Stomach (tissue), 4 donors: ENCODE data around the gene SARS1.

Source experiments
- CTCF ChIP-seq, 7 experiments: fragments of 450-650 bp in 4 of 7; fragments of 200-600 bp in 3 of 7; sonication (generic) in 3 of 7; IDR thresholded peaks; one replicate each; pipeline ENCODE4 v1.5.1; 2016 to 2019; ENCODE audit warnings: antibody characterized with exemption in 7 of 7, control low read depth in 2 of 7, mild to moderate bottlenecking in 1 of 7
- EP300 ChIP-seq: sonication (generic); formaldehyde crosslinking; IDR thresholded peaks from one replicate; pipeline ENCODE4 v1.6.1; 2017; ENCODE audit warnings: antibody characterized with exemption
- POLR2A ChIP-seq, 4 donors: fragments of 450-650 bp; IDR thresholded peaks; one replicate each; pipeline ENCODE4 v1.6.1; 2016; ENCODE audit warnings: antibody characterized with exemption in 4 of 4, control low read depth in 2 of 4, mild to moderate bottlenecking in 1 of 4, moderate library complexity in 1 of 4
- POLR2AphosphoS5 ChIP-seq, 3 donors: sonication (generic); formaldehyde crosslinking; IDR thresholded peaks; one replicate each; pipeline ENCODE4 v1.6.1; 2016; ENCODE audit warnings: antibody characterized with exemption in 3 of 3

- TF ChIP-seq CTCF (IDR thresholded peaks at IDR 0.05) (no peak), POLR2AphosphoS5 (IDR thresholded peaks at IDR 0.05) (no peak), POLR2A (IDR thresholded peaks at IDR 0.05) (no peak), EP300 (no peak)
These were observed 49.2 kb upstream of the SARS1 start for GRCh38 chr1:109164538-109164937.
